ENCODE results near the gene CCDC15. TPM values are rescaled to one million over a fixed set of nuclear protein-coding genes. Genes with fewer than 3 reads are reported as not detected.
A peak's percentile ranks its signal among the peaks of the same experiment; 100 is the strongest.

The CCDC15 gene
- total RNA-seq, 2 experiments from 2014 or later: 4.2 to 4.8 TPM

DNA sequence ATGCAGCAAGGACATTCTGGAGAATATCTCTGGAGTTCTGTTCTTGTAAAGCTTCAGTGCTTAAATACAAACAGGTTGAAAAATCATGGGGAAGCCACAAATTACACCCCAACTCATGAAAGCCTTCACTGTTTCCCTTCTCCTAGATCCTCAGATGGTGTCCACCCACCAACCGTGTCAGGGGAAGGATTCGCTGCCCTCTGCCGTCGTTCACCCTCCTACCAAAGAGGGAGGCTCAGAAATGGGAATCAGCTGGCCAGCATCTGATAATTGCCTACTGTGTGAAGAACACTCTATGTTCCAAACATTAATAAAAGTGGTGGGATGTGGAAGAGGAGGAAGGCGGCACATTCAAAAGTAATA lies 10.8 kb upstream of the CCDC15 start:
- Mint-ChIP-seq H3K4me3 (no peak overlapping the region), H3K9me3 (peaks cover 4% of the 10 kb centered on the region), H3K27ac (no peak overlapping the region), H3K36me3 (ENCODE audit: low read depth) (peaks cover 1% of the 10 kb centered on the region), H3K4me1 (ENCODE audit: low read depth) (peaks cover 16% of the 10 kb centered on the region), H3K27me3 (no peaks in the 10 kb centered on the region)
- ATAC-seq: no peak
- POLR2A ChIA-PET: interaction anchor here (0.7 to 1.4 kb wide), 3 partner anchors 10 to 22 kb away, joined by 3 to 7 read pairs (median 3); partner anchors contain the start of gene CCDC15
- DNase-seq: no peak
- intact Hi-C loops (cut with micrococcal nuclease): no loop called here
- CTCF ChIA-PET: interaction anchor here (0.7 to 1.3 kb wide), 3 partner anchors 8 to 181 kb away, joined by 3 to 4 read pairs (median 4); partner anchors contain the start of gene CCDC15
- TF ChIP-seq, protein P1, sequence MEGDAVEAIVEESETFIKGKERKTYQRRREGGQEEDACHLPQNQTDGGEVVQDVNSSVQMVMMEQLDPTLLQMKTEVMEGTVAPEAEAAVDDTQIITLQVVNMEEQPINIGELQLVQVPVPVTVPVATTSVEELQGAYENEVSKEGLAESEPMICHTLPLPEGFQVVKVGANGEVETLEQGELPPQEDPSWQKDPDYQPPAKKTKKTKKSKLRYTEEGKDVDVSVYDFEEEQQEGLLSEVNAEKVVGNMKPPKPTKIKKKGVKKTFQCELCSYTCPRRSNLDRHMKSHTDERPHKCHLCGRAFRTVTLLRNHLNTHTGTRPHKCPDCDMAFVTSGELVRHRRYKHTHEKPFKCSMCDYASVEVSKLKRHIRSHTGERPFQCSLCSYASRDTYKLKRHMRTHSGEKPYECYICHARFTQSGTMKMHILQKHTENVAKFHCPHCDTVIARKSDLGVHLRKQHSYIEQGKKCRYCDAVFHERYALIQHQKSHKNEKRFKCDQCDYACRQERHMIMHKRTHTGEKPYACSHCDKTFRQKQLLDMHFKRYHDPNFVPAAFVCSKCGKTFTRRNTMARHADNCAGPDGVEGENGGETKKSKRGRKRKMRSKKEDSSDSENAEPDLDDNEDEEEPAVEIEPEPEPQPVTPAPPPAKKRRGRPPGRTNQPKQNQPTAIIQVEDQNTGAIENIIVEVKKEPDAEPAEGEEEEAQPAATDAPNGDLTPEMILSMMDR (IDR thresholded peaks at IDR 0.05): no peak

DNA sequence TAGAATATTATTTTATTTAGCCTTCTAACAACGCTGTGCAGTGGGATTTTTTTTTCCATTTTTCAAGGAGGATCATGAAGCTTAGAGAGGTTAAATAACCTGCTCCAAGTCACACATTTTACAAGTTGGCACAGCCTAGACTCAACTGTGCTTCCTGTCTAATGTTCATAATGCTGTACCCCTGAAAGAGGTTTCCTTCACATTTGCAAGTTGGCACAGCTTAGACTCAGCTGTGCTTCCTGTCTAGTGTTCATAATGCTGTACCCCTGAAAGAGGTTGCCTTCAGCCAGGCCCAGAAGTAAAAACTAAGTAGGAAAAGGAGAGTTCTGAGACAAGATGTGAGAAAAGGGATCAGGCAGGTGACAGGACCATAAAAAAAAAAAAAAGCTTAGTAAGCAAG lies 10.3 kb upstream of the CCDC15 start:
- ATAC-seq: no peak
- ChIA-PET CTCF (interaction anchor here (0.6 to 1.6 kb wide), 6 partner anchors 8 to 181 kb away, joined by 3 to 4 read pairs (median 4); partner anchors contain the start of genes CCDC15 and HEPN1), POLR2A (interaction anchor here (1.0 to 1.4 kb wide), 2 partner anchors 10 to 23 kb away, joined by 3 to 7 read pairs; partner anchors contain the start of gene CCDC15)
- Mint-ChIP-seq H3K4me1 (ENCODE audit: low read depth) (peaks cover 17% of the 10 kb centered on the region), H3K36me3 (ENCODE audit: low read depth) (peaks cover 4% of the 10 kb centered on the region), H3K27ac (peak overlapping the region; percentile 79), H3K27me3 (no peaks in the 10 kb centered on the region), H3K9me3 (peaks cover 9% of the 10 kb centered on the region), H3K4me3 (no peak overlapping the region)
- intact Hi-C loops (cut with micrococcal nuclease): no loop called here
- TF ChIP-seq, protein P1 (IDR thresholded peaks at IDR 0.05): no peak
- DNase-seq: no peak

DNA sequence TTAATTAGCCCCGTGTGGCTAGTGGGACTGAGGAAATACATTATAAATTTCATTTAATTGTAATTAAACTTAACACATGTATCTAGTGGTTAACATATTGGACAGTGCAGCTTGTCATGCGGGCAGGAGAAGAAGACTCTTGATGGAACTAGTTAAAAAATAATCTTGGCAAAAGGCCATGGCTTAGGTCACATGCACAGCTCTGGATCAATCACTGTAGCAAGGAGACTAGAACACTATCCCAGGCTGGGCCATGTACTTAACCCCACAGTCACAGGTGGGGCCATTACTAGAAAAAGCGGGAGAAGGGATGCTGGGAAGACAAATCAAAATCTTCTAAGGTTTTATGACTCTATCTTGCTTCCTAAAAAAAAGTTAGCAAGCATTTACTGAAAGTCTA lies 9.4 kb upstream of the CCDC15 start:
- H3K27me3 Mint-ChIP-seq: no peaks in the 10 kb centered on the region
- no peak overlapping the region for H3K4me3 Mint-ChIP-seq
- ChIA-PET POLR2A (interaction anchor here (1.4 kb wide), 1 partner anchor 9 kb away, joined by 7 read pairs; the partner anchor contains the start of gene CCDC15), CTCF (interaction anchor here (0.6 to 1.6 kb wide), 4 partner anchors 26 to 180 kb away, joined by 3 to 4 read pairs (median 4); partner anchors contain the start of gene HEPN1)
- H3K4me1 Mint-ChIP-seq (ENCODE audit: low read depth): peaks cover 22% of the 10 kb centered on the region
- intact Hi-C loops (cut with micrococcal nuclease): no loop called here
- no peak overlapping the region for H3K27ac Mint-ChIP-seq
- no peak for DNase-seq
- H3K36me3 Mint-ChIP-seq (ENCODE audit: low read depth): peaks cover 8% of the 10 kb centered on the region
- no peak for ATAC-seq
- TF ChIP-seq, protein P1 (IDR thresholded peaks at IDR 0.05): no peak
- H3K9me3 Mint-ChIP-seq: peaks cover 13% of the 10 kb centered on the region

DNA sequence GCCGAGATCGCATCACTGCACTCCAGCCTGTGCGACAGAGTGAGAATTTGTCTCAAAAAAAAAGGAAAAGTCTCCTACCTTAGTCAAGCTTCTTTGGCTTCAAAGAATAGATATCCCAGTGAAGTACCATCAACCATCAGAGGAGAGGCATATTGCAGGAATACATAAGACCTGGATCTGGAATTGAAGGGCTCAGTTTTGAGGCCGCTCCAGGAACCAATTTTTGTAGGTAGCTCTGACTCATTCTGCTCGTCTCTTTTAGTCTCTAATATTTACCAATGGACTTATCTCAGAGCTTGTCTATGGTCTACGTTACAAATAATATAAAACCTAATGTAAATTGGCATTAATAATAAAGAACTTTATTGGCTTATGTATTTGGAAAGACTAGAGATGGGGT lies 8.2 kb upstream of the CCDC15 start:
- H3K9me3 Mint-ChIP-seq: peaks cover 13% of the 10 kb centered on the region

DNA sequence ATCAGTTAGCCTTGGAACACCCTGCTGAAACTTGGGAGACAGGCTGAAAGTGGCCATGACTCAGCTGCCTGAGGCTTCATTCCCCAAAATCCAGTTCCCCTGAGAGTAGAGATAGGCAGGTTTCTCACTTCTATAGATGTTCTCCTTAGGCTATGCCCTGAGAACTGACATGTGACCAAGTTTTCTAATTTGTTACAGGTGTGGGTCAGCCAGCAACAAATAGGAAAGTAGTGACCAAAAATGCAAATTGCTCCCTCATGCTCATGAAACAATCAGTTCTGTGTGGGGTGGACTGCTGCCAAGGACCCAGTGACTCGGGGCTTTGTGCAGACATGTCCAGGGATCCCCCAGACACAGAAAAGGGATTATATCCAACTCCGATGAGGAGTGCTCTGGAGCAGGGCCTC lies 7.3 kb upstream of the CCDC15 start:
- H3K9me3 Mint-ChIP-seq: peaks cover 13% of the 10 kb centered on the region
- H3K27ac Mint-ChIP-seq: no peak overlapping the region
- intact Hi-C loops (cut with micrococcal nuclease): no loop called here
- POLR2A ChIA-PET: no interaction called here
- ATAC-seq: no peak
- peaks cover 23% of the 10 kb centered on the region for H3K4me1 Mint-ChIP-seq (ENCODE audit: low read depth)
- CTCF ChIA-PET: no interaction called here
- no peaks in the 10 kb centered on the region for H3K27me3 Mint-ChIP-seq
- peaks cover 8% of the 10 kb centered on the region for H3K36me3 Mint-ChIP-seq (ENCODE audit: low read depth)
- H3K4me3 Mint-ChIP-seq: no peak overlapping the region
- no peak for DNase-seq
- TF ChIP-seq, protein P1 (IDR thresholded peaks at IDR 0.05): no peak

More for the DNA sequence above, 8.2 kb upstream of the CCDC15 start:
- DNase-seq: no peak
- intact Hi-C loops (cut with micrococcal nuclease): no loop called here
- Mint-ChIP-seq H3K4me1 (ENCODE audit: low read depth) (peaks cover 23% of the 10 kb centered on the region), H3K4me3 (no peak overlapping the region), H3K36me3 (ENCODE audit: low read depth) (peaks cover 8% of the 10 kb centered on the region), H3K27ac (no peak overlapping the region), H3K27me3 (no peaks in the 10 kb centered on the region)
- TF ChIP-seq, protein P1 (IDR thresholded peaks at IDR 0.05): no peak
- CTCF ChIA-PET: interaction anchor here (0.7 to 0.9 kb wide), 3 partner anchors 8 to 109 kb away, joined by 3 to 4 read pairs (median 4); no protein-coding TSS in a partner anchor
- POLR2A ChIA-PET: no interaction called here
- ATAC-seq: no peak
